Measurements from ENCODE around the gene USO1.
"Not testable (repeated sequence)": the region's sequence is repeated elsewhere in the genome, so short reads cannot be mapped to it uniquely, and the experiment has no call there.

USO1 gene

GRCh38 chr4:75714704-75715103 lies 9.7 kb upstream of the USO1 start:
- DNase-seq (ENCODE audit: low read depth): no peak

GRCh38 chr4:75715105-75715799 lies 9.1 kb upstream of the USO1 start:
- peak; percentile 44 for DNase-seq (ENCODE audit: low read depth)

- DNase-seq (ENCODE audit: low read depth): not testable (repeated sequence)
These were observed 8.3 kb upstream of the USO1 start for GRCh38 chr4:75716054-75716453.

- no peak for DNase-seq (ENCODE audit: low read depth)
These were observed 7.0 kb upstream of the USO1 start for GRCh38 chr4:75717408-75717807.

- no peak for DNase-seq (ENCODE audit: low read depth)
These were observed 5.8 kb upstream of the USO1 start for GRCh38 chr4:75718529-75718928.

- DNase-seq (ENCODE audit: low read depth): no peak
These were observed 2.0 kb upstream of the USO1 start for GRCh38 chr4:75722417-75722816.

- DNase-seq (ENCODE audit: low read depth): no peak
These were observed 963 bp upstream of the USO1 start for GRCh38 chr4:75723163-75724065.

GRCh38 chr4:75724867-75725724 lies 719 bp downstream of the USO1 start:
- peak; percentile 57 for DNase-seq (ENCODE audit: low read depth)

GRCh38 chr4:75725942-75726538 lies 1.7 kb downstream of the USO1 start:
- DNase-seq (ENCODE audit: low read depth): not testable (repeated sequence)

GRCh38 chr4:75726577-75726976 lies 2.2 kb downstream of the USO1 start:
- no peak for DNase-seq (ENCODE audit: low read depth)

- DNase-seq (ENCODE audit: low read depth): no peak
These were observed 2.7 kb downstream of the USO1 start for GRCh38 chr4:75727073-75727472.

GRCh38 chr4:75729836-75730235 lies 5.5 kb downstream of the USO1 start:
- DNase-seq (ENCODE audit: low read depth): no peak

- no peak for DNase-seq (ENCODE audit: low read depth)
These were observed 9.0 kb downstream of the USO1 start for GRCh38 chr4:75733369-75733768.

- DNase-seq (ENCODE audit: low read depth): no peak
These were observed 11.1 kb downstream of the USO1 start for GRCh38 chr4:75735525-75735924.

- DNase-seq (ENCODE audit: low read depth): no peak
These were observed 12.5 kb downstream of the USO1 start for GRCh38 chr4:75736862-75737261.

- DNase-seq (ENCODE audit: low read depth): no peak
These were observed 13.0 kb downstream of the USO1 start for GRCh38 chr4:75737398-75737797.

- no peak for DNase-seq (ENCODE audit: low read depth)
These were observed 16.6 kb downstream of the USO1 start for GRCh38 chr4:75741027-75741426.

GRCh38 chr4:75742451-75742850 lies 18.1 kb downstream of the USO1 start:
- DNase-seq (ENCODE audit: low read depth): no peak

GRCh38 chr4:75745161-75745560 lies 20.8 kb downstream of the USO1 start:
- no peak for DNase-seq (ENCODE audit: low read depth)

GRCh38 chr4:75745721-75746199 lies 21.4 kb downstream of the USO1 start:
- no peak for DNase-seq (ENCODE audit: low read depth)

GRCh38 chr4:75752637-75753036 lies 28.3 kb downstream of the USO1 start:
- no peak for DNase-seq (ENCODE audit: low read depth)

- DNase-seq (ENCODE audit: low read depth): no peak
These were observed 44.7 kb downstream of the USO1 start for GRCh38 chr4:75769036-75769435.

Data from fibroblast of the conjunctiva (primary cell).